ENCODE data around the gene PPARD.
A peak's percentile ranks its signal among the peaks of the same experiment; 100 is the strongest.
"Not testable (repeated sequence)": the region's sequence is repeated elsewhere in the genome, so short reads cannot be mapped to it uniquely, and the experiment has no call there.

PPARD gene

GRCh38 chr6:35311390-35312075, 30.8 kb upstream of the PPARD start:
- intact Hi-C loops (cut with DNase I): no loop called here
- no peak for DNase-seq

DNA sequence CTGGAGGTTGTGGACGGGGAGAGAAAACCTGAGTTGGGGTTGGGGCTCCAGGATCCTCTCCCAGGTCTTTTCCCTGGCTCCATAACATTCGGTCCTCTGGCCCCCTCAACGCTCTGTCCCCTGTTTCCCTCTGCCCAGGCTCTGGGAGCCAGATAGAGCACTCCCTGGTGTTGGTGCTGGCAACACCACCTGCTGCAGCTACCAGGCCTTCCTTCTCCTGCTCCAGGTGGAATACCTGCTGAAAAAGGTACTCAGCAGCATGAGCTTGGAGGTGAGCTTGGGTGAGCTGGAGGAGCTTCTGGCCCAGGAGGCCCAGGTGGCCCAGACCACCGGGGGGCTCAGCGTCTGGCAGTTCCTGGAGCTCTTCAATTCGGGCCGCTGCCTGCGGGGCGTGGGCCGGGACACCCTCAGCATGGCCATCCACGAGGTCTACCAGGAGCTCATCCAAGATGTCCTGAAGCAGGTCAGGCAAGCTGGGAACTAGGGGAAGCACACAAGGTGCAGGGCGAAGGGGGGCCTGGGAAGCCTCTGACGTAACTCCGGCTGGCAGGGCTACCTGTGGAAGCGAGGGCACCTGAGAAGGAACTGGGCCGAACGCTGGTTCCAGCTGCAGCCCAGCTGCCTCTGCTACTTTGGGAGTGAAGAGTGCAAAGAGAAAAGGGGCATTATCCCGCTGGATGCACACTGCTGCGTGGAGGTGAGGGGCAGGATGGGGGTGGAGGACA, 30.1 kb upstream of the PPARD start:
- no peak for DNase-seq
- intact Hi-C loops (cut with DNase I): no loop called here

DNA sequence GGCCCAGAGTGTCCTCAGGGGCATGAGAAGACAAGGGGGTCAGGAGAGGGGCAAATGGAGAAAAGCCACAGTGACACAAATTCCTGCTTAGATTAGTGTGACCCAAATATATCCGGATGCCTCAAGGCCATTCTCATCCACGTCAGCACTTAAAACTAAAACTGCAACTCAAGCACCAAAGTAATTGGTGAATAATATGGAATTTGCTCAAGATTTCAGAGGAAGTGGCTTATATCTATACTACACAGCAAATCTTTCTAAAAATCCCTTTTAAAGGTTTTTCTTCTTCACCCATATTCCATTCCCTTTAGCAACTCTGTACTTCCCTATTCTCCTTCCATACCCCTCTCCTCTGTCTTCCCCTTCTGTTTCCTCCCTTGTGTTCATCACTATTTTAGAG, 29.6 kb upstream of the PPARD start:
- intact Hi-C loops (cut with DNase I): no loop called here
- no peak for DNase-seq

DNA sequence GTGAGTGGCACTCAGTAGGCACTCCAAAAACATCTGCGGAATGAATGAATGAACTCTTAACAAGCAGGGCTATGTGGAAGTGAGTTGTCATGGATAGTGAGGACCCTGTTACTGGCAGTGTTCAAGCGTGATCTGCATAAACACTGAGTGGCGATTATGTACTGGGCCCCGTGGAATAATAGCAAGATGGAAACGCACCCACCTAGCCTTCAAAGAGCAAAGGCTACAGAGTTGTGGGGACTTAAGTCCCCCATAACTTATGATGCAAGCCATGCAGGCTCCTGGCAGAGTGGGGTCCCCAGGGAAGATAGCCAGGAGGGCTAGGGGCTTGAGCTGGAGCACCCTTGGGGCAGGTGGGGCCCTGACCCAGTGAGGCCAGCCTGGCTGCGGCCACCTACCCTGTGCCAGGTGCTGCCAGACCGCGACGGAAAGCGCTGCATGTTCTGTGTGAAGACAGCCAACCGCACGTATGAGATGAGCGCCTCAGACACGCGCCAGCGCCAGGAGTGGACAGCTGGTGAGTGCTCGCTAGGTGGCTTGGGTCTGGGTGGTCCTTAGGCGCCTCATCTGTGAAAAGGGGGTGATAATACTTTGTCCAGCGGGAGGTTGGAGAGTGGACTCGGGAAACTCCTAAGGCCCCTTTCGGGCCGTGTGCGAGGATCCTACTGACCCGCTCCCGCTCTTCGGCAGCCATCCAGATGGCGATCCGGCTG, 24.7 kb upstream of the PPARD start:
- intact Hi-C loops (cut with DNase I): no loop called here

DNA sequence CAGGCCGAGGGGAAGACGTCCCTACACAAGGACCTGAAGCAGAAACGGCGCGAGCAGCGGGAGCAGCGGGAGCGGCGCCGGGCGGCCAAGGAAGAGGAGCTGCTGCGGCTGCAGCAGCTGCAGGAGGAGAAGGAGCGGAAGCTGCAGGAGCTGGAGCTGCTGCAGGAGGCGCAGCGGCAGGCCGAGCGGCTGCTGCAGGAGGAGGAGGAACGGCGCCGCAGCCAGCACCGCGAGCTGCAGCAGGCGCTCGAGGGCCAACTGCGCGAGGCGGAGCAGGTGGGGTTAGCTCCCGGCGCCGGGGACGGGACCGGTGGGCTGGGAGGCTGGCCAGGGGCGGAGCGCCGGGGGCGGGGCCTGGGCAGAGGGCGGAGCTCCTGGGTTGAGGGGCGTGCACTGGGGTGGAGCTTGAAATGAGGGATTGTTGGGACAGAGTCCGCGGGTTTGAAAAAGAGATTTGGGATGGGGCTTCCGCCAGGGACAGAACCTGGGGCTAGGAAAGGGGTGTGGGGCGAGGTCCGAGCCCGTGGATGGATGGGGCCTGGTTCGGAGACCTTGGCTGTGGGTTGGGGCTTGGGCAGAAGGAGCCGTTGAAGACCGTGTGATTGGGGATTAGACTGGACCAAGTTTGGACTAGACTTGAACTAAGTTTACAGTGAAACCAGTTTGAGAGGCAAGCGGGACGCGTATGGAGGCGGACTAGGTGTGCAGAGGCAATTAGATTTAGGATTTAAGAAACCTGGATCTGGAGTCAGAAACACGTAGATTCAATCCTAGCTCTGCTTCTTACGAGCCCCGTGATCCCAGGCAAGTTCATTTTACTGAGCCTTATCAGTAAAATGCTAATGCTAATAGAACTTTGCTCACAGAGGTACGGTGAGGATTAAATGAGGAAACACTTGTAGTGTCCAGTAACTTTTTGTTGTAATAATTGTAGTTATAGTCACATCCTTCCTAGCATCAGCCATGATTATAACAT, 23.9 kb upstream of the PPARD start:
- peak; percentile 77 to 98 (median 85) for DNase-seq
- intact Hi-C loops (cut with DNase I): no loop called here

More for the DNA sequence above, 24.7 kb upstream of the PPARD start:
- DNase-seq: peak in 5 of 10 donors; percentile 21 to 89 (median 75)

DNA sequence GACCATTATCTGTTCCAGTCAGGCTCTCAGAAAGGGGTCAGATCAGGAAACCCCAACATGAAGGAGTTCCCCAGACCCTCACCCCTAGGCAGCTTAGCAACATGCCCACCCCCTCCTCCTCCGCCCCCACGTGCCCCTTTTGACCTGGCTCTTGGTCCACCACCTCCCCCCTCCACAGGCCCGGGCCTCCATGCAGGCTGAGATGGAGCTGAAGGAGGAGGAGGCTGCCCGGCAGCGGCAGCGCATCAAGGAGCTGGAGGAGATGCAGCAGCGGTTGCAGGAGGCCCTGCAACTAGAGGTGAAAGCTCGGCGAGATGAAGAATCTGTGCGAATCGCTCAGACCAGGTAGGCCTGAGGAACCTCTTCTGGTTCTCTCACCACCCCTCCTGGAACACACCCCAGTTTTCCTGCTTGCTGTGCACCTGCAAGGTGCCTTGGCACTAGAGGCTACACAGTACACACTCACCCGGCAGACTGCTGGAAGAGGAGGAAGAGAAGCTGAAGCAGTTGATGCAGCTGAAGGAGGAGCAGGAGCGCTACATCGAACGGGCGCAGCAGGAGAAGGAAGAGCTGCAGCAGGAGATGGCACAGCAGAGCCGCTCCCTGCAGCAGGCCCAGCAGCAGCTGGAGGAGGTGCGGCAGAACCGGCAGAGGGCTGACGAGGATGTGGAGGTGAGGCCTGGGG, 22.9 kb upstream of the PPARD start:
- DNase-seq: no peak
- intact Hi-C loops (cut with DNase I): no loop called here

GRCh38 chr6:35320031-35320410, 22.3 kb upstream of the PPARD start:
- intact Hi-C loops (cut with DNase I): no loop called here
- DNase-seq: no peak

- intact Hi-C loops (cut with DNase I): no loop called here
- no peak for DNase-seq
Observed at GRCh38 chr6:35321091-35321490, 21.3 kb upstream of the PPARD start.

- intact Hi-C loops (cut with DNase I): no loop called here
- peak in 5 of 10 donors; percentile 26 to 91 (median 42) for DNase-seq
Observed at GRCh38 chr6:35327349-35328027, 14.9 kb upstream of the PPARD start.

GRCh38 chr6:35328108-35328723, 14.1 kb upstream of the PPARD start:
- no peak for DNase-seq
- intact Hi-C loops (cut with DNase I): no loop called here

- DNase-seq; intact Hi-C loops (cut with DNase I): not testable (repeated sequence)
Observed at GRCh38 chr6:35328965-35329364, 13.4 kb upstream of the PPARD start.

DNA sequence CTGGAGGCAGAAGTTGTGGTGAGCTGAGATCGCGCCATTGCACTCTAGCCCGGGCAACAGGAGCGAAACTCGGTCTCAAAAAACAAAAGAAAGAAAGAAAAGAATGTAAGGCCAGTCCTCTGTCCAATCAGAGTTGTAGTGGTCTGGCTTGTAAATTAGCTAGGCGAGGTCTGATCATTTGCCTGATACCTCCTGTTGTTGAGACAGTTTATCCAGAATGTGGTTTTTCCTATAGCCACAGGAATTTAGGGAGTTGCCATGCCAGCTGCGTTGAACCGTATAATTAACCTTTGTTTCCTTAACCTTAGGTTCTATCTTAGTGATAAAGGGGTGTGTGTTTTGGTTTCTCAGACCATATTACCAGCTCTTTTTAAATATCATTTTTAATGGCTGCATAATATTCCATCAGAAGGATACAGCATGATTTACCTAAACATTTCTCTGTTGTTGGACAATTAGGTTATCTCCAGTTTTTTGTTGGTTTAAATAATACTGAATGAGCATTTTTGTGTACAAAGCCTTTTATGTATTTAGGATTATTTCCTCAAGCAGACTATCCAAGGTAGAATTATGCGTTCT, 11.7 kb upstream of the PPARD start:
- no peak for DNase-seq
- intact Hi-C loops (cut with DNase I): no loop called here

DNA sequence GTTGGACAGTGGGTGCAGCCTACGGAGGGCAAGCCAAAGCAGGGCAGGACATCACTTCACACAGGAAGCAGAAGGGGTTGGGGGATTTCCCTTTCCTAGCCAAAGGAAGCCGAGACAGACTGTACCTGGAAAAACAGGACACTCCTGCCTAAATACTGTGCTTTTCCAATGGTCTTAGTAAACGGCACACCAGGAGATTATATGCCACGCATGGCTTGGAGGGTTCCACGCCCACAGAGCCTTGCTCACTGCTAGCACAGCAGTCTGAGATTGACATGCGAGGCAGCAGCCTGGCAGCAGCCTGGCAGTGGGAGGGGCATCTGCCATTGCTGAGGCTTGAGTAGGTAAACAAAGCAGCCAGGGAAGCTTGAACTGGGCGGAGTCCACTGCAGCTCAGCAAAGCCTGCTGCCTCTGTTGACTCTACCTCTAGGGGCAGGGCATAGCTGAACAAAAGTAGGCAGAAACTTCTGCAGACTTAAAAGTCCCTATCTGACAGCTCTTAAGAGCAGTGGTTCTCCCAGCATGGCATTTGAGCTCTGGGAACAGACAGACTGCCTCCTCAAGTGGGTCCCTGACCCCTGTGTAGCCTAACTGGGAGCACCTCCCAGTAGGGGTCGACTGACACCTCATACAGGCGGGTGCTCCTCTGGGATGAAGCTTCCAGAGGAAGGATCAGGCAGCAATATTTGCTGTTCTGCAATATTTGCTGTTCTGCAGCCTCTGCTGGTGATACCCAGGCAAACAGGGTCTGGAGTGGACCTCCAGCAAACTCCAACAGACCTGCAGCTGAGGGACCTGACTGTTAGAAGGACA, 10.1 kb upstream of the PPARD start:
- intact Hi-C loops (cut with DNase I); DNase-seq: not testable (repeated sequence)

GRCh38 chr6:35341557-35341956, 801 bp upstream of the PPARD start:
- intact Hi-C loops (cut with DNase I): no loop called here
- DNase-seq: no peak

GRCh38 chr6:35343092-35343834, 905 bp downstream of the PPARD start:
- intact Hi-C loops (cut with DNase I): no loop called here

GRCh38 chr6:35343835-35344550, 1.6 kb downstream of the PPARD start:
- DNase-seq: no peak
- intact Hi-C loops (cut with DNase I): no loop called here

More at GRCh38 chr6:35343092-35343834, 905 bp downstream of the PPARD start:
- DNase-seq: no peak
